ENCODE data around the gene FREM2. TPM values are rescaled to one million over a fixed set of nuclear protein-coding genes. Genes with fewer than 3 reads are reported as not detected.

Gene FREM2
- polyA plus RNA-seq, 12 donors, result 7.3 to 19.9 (median 11.1) TPM; not detected in 1

- no peak for DNase-seq
Measured at GRCh38 chr13:38821770-38822551, 135.1 kb downstream of the FREM2 start.

DNA sequence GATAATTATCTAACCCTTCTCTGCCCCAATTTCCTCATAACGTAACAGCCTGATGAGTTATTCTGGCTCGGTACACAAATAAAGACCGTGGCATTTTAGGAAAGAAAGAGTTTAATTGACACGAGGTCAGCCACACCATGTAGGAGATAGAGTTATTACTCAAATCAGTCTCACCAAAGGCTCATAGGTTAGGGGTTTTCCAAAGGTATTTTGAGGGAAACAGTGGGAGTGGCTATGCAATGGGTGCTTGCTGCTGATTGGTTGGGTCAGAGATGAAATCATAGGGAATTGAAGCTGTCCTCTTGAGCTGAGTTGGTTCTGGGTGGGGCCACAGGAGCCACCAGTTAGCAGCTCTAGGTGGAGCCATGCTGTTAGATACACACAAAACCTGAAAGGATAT, 137.5 kb downstream of the FREM2 start:
- DNase-seq, result no peak

GRCh38 chr13:38826182-38826813, 139.4 kb downstream of the FREM2 start:
- DNase-seq, result no peak

DNA sequence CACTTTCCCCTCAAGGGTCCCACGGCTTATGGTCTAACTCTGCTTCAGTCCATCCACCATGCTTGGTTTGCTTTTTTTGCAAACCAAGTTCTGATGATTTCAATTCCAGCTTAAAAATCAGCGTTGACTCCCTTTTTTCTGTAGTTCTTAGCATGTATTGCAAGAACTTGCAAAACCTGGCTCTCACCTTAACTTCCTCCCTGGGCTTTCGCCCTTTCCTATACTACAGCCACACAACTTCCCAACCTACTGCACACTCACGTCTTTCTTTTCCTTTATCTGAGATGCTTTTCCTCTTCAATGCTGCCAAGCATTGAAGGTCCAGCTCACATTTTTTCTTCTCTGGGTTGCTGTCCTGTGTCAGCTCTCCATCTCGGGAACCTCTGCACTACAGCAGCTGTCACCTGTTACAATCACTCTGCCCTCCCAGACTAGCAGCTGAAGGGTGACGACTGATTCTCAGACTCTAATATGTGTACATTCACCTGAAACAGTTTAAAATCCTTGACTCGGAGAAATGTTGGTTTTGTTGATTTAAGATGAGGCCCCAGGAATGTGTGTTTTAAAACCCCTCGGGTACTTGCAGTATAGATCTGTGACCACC, 143.7 kb downstream of the FREM2 start:
- peak; percentile 5 for DNase-seq

- no peak for DNase-seq
Measured at GRCh38 chr13:38844581-38844980, 157.7 kb downstream of the FREM2 start.

DNA sequence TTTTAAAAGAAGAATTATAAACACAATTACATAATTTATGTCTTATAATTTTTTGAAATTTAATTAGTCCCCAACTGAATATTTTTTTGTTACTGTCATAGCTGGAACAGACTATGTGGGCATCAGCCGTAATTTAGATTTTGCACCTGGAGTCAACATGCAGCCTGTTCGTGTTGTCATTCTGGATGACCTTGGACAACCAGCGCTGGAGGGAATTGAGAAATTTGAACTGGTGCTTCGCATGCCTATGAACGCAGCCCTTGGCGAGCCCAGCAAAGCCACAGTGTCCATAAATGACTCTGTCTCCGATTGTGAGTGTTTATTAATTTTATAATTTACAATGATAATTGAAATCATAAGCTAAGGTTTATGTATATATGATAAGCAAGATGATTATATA, 161.5 kb downstream of the FREM2 start:
- no peak for DNase-seq

- no peak for DNase-seq
Measured at GRCh38 chr13:38849315-38849714, 162.4 kb downstream of the FREM2 start.

- DNase-seq, result no peak
Measured at GRCh38 chr13:38850868-38851626, 164.2 kb downstream of the FREM2 start.

GRCh38 chr13:38854226-38854625, 167.3 kb downstream of the FREM2 start:
- DNase-seq, result no peak

DNA sequence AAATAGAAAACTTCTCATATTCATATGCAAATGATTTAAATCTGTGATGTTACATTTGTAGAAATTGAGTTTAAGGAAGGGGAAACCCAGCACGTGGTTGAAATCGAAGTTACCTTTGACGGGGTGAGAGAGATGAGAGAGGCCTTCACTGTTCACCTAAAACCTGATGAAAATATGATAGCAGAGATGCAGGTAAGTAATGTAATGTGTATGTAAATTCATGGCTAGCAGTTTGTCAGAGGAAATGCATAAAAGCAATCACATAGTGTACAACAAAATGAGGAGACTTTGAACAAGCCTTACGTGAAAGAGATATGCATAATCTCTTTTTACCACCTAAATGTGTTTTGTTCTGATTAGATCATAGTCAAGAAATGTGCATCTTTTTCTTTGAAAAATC, 169.2 kb downstream of the FREM2 start:
- no peak for DNase-seq

GRCh38 chr13:38862443-38862842, 175.6 kb downstream of the FREM2 start:
- no peak for DNase-seq

DNA sequence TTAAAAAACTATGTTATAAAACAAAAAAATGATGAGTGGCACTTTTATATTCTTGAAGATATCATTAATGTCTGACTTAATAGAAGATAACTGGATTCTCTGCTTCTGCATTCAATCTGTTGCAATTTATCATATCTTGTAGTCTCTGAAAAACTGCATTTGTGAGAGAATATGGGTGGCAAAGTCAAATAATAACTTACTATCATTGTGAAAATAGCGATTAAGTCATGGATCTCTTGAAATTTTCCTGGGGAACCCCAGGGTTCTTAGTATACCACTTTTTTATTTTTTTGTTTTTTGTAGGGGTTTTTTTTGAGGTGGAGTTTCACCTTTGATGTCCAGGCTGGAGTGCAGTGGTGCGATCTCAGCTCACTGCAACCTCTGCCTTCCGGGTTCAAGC, 176.7 kb downstream of the FREM2 start:
- DNase-seq, result no peak

- DNase-seq, result no peak
Measured at GRCh38 chr13:38866649-38867048, 179.8 kb downstream of the FREM2 start.

DNA sequence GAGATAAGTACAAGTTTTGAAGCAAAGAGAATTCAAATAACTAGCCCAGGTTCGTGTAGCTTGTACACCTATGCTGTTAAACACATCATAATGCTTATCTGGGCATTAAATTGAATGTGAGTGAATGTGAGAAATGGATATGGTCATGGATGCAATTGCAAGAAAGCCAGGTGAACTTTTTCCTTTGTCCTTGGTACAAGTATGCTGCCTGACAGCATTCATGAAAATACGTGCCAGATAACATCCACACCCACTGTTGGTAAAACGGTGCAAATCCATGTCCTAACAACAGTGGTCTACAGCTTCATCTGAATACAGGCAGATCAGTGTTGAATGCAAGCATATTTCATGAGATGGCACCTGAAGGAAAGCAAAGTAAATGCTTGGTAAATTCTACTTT, 181.5 kb downstream of the FREM2 start:
- no peak for DNase-seq

DNA sequence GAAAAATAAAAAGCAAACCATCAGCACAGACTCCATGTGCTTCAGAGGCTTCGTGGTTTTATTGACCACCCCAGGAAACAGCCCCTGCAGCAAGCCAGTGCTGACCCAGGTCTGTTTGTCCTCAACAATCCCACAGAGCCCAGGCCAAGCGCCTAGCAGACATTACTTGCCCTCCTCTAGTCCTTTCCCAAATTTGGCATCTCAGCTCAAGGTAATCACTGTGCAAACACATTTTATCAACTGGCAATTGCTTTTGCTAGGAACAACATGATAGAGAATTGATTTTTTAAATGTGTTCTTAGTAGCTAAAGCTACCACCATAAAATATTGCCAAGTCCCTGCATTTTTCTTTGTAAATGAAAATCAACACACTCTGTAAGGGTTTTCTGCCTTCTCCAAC, 182.0 kb downstream of the FREM2 start:
- no peak for DNase-seq

DNA sequence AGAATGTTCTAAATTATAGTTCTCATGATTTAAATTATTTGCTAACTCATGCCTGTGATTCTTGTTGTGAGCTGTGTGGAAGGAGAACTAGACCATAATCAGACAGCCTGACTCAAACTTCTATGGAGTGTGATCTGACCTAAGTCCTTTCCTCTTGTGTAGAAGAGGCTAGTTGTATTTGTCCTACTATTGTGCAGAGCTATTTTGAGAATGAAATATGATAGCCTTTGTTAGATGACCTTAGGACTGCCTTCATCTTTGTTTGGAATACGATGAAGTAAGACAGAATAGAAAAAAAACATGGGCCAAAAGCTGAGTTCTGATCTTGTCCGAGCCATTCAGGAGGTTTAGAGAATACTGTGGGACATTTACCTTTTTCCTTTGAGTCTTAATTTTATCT, 184.4 kb downstream of the FREM2 start:
- DNase-seq, result no peak

GRCh38 chr13:38872693-38873092, 185.8 kb downstream of the FREM2 start:
- DNase-seq, result peak; percentile 7

DNA sequence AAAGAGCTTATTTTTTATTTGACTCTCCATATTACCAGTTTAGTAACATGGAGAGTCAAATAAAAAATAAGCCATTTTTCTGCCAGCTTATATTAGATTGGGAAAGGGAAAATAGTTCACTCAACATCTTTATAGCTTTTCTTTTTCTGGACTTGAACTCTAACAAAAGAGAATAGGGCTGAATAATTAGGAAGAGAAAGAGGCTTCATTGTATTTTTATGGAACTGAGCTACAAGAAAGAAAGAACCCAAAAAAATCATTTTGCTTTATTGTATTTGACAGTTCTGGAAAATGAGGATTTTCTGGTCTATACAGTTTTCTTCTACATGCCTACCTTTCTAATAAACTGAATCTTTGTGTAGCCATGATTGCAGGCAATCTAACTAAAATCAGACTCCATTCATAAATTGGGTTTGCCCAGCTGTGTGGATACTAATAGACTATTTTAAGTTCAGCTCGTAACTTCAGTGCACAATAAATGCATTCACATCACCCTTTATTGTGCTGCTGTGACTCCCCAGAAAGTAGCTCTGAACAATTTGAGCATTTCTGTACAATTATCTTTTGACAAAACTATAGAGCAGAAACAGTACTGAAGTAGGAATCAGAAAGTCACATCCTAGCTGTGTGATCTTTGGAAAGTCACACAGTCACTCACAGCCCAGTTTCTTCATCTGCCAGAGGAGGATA, 188.5 kb downstream of the FREM2 start:
- DNase-seq, result no peak

DNA sequence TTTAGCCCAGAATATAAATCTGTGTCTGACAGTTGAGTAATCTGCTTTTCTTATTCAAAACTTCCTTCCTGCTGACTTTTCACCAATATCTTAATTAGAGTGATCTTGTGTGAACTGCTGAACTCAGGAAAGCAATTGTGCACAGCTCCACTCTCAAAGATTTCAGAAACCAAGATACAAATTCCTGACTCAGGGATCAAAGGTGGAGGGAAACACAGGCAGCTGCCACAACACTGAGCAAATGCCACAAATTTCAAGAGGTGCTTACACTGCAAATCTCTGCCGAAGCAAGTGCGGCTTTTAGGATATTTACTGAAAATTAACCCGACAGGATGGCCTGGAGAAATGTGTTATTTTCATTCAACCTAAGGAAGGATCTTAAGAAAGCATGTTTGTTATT, 192.4 kb downstream of the FREM2 start:
- DNase-seq, result no peak

DNA sequence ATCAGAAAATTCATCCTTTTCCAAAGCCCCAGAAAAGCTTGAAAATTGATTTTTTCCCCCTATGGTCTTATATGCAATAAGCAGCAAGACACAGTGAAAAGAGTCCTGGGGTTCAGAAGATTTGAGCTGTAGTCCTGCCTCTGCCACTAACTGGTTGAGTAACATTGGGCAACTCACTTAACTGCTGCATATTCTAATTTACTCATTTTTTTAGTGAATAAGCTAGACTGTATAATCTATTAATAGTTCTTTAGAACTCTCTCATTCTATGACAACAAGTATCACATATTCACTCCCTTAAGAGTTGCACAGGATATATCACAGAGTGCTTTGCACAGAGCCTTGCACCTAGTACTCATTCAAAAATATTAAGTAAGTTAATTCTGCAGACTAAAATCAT, 192.9 kb downstream of the FREM2 start:
- no peak for DNase-seq

DNA sequence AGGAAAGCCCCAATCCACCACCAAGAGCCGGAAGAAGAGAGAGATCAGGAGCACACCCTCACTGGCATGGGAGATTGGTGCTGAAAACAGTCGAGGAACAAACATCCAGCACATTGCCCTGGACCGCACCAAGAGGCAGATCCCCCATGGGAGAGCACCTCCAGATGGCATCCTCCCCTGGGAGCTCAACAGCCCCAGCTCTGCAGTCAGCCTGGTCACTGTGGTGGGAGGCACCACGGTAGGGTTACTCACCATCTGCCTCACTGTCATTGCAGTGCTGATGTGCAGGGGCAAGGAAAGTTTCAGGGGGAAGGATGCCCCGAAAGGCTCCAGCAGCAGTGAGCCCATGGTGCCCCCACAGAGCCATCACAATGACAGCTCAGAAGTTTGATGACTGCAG, 193.5 kb downstream of the FREM2 start:
- DNase-seq, result no peak

GRCh38 chr13:38883783-38884182, 196.9 kb downstream of the FREM2 start:
- DNase-seq, result no peak

Measured in muscle of arm (tissue), 12 donors.